ENCODE measurements around the gene PPP1R13B. TPM values are rescaled to one million over a fixed set of nuclear protein-coding genes. Genes with fewer than 3 reads are reported as not detected.
"Not testable (repeated sequence)": the region's sequence is repeated elsewhere in the genome, so short reads cannot be mapped to it uniquely, and the experiment has no call there.

The PPP1R13B gene
- 2.1 and 8.1 TPM in 2 replicates for polyA plus RNA-seq (2014; cell fraction: cytosol; rRNA removed)
- polyA plus RNA-seq (2014; cell fraction: nucleus; rRNA removed): 5.5 and 10.0 TPM in 2 replicates

DNA sequence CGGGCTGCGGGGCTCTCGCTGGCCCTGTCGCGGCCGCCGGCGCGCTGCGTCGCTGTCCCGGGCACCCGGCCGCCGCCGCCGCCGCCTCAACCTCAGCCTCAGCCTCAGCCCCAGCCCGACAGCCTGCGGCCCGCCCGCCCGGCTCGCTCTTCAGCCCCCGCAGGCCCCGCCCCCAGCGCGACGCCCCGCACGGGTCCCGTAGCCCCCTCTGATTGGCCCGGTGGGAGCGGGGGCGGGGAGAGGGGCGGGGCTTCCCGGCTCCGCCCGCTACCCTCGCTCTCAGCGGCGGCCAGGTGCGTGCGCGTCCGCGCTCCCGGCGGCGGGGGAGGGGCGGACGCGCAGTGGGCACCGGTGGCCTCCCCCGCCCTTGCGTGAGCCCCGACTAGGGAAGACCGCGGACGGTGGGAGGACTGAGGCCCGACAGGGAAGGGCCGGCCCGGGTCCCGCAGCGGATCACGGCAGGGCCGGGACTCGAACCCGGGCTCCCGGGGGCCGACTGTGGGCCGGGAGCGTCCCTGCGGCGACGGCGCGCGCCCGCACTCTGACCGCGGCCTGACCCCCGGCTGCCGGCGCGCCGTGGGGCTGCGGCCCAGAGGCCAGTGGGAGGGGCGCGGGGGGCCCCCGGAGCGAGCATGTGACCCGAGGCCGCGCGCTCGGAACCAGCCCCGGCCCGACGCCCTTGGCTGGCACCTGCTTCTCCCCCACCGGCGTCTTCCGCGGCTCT is at the start of gene PPP1R13B:
Gene PPP1R13B, minus strand, starts transcription at position 125 of the 724 bp plus-strand sequence. CDS start 268 bp downstream, outside the sequence.
- peak; percentile 70 for DNase-seq (ENCODE audit: low spot score)

DNA sequence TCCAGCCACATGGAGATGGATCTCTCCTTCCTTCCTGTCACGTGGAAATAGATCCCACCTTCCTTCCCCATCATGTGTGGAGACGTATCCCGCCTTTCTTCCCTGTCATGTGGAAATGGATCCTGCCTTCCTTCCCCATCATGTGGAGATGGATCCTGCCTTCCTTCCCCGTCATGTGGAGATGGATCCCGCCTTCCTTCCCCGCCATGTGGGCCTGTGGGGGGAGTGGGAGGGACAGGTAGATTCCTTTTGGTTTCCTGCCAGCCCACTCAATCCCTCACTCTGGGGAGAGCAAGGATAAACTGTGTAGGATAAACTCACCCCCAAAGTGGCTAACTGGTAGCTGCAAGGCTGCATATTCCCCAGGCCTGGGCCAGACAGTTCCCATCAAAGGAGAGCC is 49.2 kb upstream of the PPP1R13B start:
- no peak for DNase-seq (ENCODE audit: low spot score)

DNA sequence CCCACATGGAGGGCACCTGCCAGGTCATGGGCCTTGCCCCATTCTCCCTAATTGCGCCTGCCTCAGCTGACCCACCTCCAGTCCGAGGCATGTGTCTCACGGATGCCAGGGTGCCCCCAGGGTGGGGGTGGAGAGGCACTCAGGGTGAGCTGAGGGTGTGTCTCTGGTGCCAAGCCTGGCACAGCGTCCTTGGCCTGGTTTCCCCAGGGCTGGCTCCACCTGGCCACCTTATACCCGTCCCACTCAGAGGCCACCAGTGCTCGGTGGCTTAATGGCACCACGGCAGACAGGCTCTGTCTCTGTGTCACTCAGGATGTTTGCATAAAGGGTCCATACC is 47.3 kb upstream of the PPP1R13B start:
- no peak for DNase-seq (ENCODE audit: low spot score)

- no peak for DNase-seq (ENCODE audit: low spot score)
Observed at GRCh38 chr14:103894034-103894722, 46.8 kb upstream of the PPP1R13B start.

DNA sequence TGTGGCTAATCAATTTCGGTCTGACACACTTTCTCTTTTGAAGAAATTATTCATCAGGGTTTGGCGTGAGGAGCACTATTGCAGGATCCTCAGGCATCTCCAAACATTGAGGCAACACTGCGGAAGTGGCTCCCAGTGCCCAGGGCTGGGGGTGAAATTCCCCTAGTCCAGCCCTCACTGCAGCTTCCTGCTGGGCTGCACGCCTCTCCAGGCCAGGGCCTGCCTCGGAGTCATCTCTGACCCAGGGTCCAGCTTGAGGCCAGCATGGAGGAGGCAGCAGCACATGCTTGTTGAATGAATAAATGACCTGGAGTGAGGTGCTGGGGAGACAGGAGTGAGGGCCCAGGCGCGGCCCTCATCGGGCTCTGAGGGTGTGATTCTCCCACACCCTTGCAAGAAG is 44.9 kb upstream of the PPP1R13B start:
- no peak for DNase-seq (ENCODE audit: low spot score)

DNA sequence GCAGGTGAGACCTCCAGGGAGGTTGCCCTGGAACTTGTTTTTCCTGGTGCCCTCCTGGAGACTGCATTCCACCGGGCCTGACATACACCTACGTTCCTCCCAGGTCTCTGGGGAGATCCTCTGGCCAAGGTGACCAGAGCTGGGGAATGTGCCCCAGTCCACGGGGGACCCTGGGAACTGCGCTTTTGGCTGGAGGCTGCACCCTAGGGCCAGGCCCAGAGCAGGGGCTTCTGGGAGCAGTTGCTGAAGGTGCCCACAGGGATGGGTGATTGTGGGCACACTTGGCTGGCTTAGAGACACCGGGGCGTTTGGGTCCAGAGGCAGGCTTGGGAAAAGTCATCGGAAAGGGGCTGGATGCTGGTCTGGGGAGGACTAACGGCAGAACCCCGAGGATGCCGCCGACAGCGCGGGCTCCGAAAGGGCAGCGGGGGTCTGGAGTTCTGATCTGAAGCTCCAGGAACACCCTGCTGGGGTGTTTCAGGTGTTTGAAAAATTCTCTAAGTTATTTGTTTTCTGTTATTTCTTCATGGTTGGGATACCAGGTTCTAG is 44.4 kb upstream of the PPP1R13B start:
- DNase-seq (ENCODE audit: low spot score): no peak

GRCh38 chr14:103890821-103891666 is 43.7 kb upstream of the PPP1R13B start:
- no peak for DNase-seq (ENCODE audit: low spot score)

GRCh38 chr14:103890052-103890371 is 42.6 kb upstream of the PPP1R13B start:
- DNase-seq (ENCODE audit: low spot score): no peak

- no peak for DNase-seq (ENCODE audit: low spot score)
Observed at GRCh38 chr14:103889313-103890051, 42.1 kb upstream of the PPP1R13B start.

DNA sequence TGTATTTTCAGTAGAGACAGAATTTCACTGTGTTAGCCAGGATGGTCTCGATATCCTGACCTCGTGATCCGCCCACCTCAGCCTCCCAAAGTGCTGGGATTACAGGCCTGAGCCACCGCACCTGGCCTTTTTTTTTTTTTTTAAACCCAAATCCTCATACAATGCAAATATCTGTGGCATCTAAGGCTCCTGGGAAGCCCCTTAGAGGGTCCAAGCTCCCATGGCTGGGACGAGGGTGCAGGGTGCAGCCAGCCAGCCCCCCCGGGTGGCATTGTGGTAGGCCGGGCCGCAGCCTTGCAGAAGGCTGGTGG is 41.6 kb upstream of the PPP1R13B start:
- DNase-seq (ENCODE audit: low spot score): not testable (repeated sequence)

GRCh38 chr14:103887557-103888115 is 40.3 kb upstream of the PPP1R13B start:
- no peak for DNase-seq (ENCODE audit: low spot score)

- no peak for DNase-seq (ENCODE audit: low spot score)
Observed at GRCh38 chr14:103887170-103887501, 39.8 kb upstream of the PPP1R13B start.

DNA sequence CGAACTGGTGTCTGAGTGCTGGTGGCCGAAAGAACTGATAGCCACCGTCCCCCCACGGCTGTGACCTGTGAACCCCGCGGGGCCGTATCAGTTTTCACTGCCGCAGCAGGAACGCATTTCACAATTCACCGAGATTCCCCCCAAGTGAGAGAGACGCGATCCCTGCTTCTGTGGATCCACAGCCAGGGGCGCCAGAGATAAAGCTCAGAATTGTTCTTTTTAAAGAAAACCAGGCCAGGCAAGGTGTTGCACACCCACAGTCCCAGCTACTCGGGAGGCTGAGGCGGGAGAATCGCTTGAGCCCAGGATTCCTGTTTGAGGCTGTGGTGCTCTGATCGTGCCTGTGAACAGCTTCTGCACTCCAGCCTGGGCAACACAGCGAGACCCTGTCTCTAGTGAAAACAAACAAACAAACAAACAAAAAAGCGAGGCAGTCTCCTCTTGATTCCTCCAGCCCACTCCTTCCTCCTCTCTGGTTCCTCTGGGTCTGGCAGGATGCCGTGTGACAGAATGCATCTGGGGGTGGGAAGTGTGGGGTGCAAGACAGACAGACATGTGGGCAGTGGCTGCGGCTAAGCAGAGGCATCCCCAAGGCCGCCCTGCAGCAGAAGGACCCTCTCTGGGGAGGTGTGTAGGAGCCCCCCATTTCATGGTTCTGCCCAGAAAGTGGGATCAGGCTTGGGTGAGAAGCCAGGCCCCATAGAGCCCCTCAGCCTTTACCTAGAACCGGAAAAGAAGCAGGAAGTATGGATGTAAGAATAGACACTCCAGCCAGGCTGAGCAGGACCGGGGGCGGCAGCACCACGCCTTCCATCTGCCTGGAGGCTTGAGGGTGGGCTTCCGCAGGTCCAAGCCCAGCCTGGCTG is 39.2 kb upstream of the PPP1R13B start:
- DNase-seq (ENCODE audit: low spot score): no peak

- DNase-seq (ENCODE audit: low spot score): no peak
Observed at GRCh38 chr14:103885509-103885932, 38.1 kb upstream of the PPP1R13B start.

DNA sequence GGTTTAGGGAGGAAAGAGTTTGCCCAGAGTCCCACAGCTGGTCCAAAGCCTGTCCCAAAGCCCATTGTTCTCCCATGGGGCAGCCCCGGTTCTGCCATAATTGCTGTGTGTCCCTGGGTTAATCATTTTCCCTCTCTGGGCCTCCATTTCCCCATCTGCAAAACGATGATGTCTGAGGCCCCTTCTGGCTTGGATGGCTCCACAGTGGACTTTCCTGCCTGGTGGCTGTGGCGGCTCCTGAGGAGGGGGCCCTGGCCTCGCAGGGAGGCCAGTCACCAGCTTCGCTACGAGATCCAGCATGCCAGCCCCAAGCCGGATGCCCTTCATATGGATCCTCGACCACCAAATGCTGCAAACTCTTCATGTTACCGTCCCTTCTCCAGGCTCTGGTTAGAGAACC is 37.5 kb upstream of the PPP1R13B start:
- DNase-seq (ENCODE audit: low spot score): no peak

- no peak for DNase-seq (ENCODE audit: low spot score)
Observed at GRCh38 chr14:103883263-103883523, 35.8 kb upstream of the PPP1R13B start.

- DNase-seq (ENCODE audit: low spot score): peak; percentile 49
Observed at GRCh38 chr14:103882503-103883262, 35.3 kb upstream of the PPP1R13B start.

GRCh38 chr14:103881268-103882201 is 34.2 kb upstream of the PPP1R13B start:
- no peak for DNase-seq (ENCODE audit: low spot score)
